Mucosa of stomach (tissue), 1 donor: ENCODE measurements around the gene KPNB1.
A peak's percentile ranks its signal among the peaks of the same experiment; 100 is the strongest.

ENCODE experiments used
- H3K27me3 ChIP-seq: one replicate; pipeline ENCODE4 v1.7.0; 2013; ENCODE audit warnings: mild to moderate bottlenecking, low read length; ENCODE audit not compliant: control insufficient read depth, insufficient read depth
- H3K36me3 ChIP-seq: one replicate; pipeline ENCODE4 v1.7.0; 2013; ENCODE audit warnings: low read length; ENCODE audit not compliant: control insufficient read depth, insufficient read depth
- H3K4me1 ChIP-seq: one replicate; pipeline ENCODE4 v1.7.0; 2013; ENCODE audit warnings: mild to moderate bottlenecking, low read length; ENCODE audit not compliant: control insufficient read depth, insufficient read depth
- H3K4me3 ChIP-seq: one replicate; pipeline ENCODE4 v1.7.0; 2013; ENCODE audit warnings: low read length
- H3K9ac ChIP-seq: one replicate; pipeline ENCODE4 v1.7.0; 2013; ENCODE audit warnings: mild to moderate bottlenecking, low read length, moderate library complexity
- H3K9me3 ChIP-seq: one replicate; pipeline ENCODE4 v1.7.0; 2013; ENCODE audit warnings: mild to moderate bottlenecking, low read length, moderate library complexity; ENCODE audit not compliant: control insufficient read depth
- donor health status: Pancreatic carcinoma.

The KPNB1 gene

GRCh38 chr17:47686276-47686635, 36.5 kb downstream of the KPNB1 start:
- Histone ChIP-seq H3K27me3 (no peaks in the 10 kb centered on the region), H3K4me3 (no peak overlapping the region), H3K4me1 (no peaks in the 10 kb centered on the region), H3K9ac (no peak overlapping the region), H3K9me3 (no peaks in the 10 kb centered on the region), H3K36me3 (no peaks in the 10 kb centered on the region)

- Histone ChIP-seq H3K4me3 (no peak overlapping the region), H3K9ac (no peak overlapping the region), H3K9me3 (no peaks in the 10 kb centered on the region), H3K36me3 (no peaks in the 10 kb centered on the region), H3K27me3 (no peaks in the 10 kb centered on the region), H3K4me1 (no peaks in the 10 kb centered on the region)
Measured at GRCh38 chr17:47686664-47687327, 37.1 kb downstream of the KPNB1 start.

DNA sequence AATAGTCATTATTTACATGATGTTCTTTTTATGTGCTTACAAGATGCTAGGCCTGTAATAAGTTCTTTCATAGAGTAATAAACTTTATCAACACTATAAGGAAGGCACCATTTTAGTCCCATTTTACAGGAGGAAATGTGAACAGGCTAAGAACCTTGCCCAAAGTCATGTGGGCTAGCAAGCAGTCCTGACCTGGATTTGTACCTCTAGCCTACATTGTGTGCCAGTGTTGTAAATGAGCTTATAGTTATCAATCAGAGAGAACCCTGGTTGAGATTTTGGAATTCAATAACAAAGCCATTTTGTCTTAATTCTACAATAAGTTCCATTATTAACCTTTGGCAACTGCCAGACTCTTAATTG, 37.6 kb downstream of the KPNB1 start:
- no peaks in the 10 kb centered on the region for H3K4me1 ChIP-seq
- no peak overlapping the region for H3K4me3 ChIP-seq
- H3K27me3 ChIP-seq, result peaks cover 5% of the 10 kb centered on the region
- H3K36me3 ChIP-seq, result no peaks in the 10 kb centered on the region
- H3K9me3 ChIP-seq, result no peaks in the 10 kb centered on the region
- no peak overlapping the region for H3K9ac ChIP-seq

DNA sequence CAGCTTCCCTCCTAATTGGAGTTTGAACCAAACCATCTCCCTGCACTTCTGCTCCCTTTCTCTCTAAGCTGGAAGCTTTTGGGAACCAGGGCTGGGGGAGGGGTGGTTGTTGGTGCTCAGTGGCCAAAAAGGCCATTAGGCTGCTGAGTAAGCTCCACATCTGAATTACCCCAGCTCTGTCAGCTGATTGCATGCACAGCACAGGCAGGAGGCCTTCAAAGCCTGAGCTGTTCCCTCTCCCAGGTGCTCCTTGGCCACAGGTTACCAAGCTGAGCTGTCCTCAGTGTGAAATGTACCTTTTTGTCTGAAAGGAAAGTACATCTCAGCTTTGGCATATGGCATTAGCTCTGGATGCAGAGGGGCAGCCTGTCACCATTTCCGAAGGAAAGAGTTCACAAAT, 38.0 kb downstream of the KPNB1 start:
- H3K9ac ChIP-seq, result no peak overlapping the region
- H3K4me1 ChIP-seq, result peaks cover 3% of the 10 kb centered on the region
- no peaks in the 10 kb centered on the region for H3K9me3 ChIP-seq
- peaks cover 8% of the 10 kb centered on the region for H3K27me3 ChIP-seq
- H3K36me3 ChIP-seq, result no peaks in the 10 kb centered on the region
- no peak overlapping the region for H3K4me3 ChIP-seq

DNA sequence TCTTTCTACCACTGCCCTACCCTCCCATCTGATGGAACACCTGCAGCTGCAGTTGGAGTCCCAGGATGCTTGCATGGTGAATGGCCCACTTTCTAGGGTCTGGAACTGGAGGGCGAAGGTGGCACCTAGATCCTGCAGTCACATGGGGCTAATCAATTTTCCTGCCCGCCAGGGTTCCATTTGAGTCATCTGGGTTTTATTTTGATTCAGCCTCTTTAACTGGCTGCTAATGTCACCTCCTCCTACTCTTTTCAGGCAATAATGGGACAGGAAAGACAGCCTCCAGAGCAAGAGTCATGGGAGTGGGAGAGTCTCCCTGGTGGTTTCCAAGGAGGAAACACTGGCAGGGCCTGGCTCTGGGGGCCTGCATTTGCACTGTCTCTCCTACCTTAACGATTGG, 40.4 kb downstream of the KPNB1 start:
- H3K36me3 ChIP-seq, result no peaks in the 10 kb centered on the region
- peaks cover 20% of the 10 kb centered on the region for H3K27me3 ChIP-seq
- H3K4me1 ChIP-seq, result peaks cover 11% of the 10 kb centered on the region
- no peak overlapping the region for H3K4me3 ChIP-seq
- no peaks in the 10 kb centered on the region for H3K9me3 ChIP-seq
- no peak overlapping the region for H3K9ac ChIP-seq

- H3K4me3 ChIP-seq, result no peak overlapping the region
- H3K9me3 ChIP-seq, result no peaks in the 10 kb centered on the region
- no peak overlapping the region for H3K9ac ChIP-seq
- H3K27me3 ChIP-seq, result peaks cover 27% of the 10 kb centered on the region
- peaks cover 11% of the 10 kb centered on the region for H3K4me1 ChIP-seq
- H3K36me3 ChIP-seq, result no peaks in the 10 kb centered on the region
Measured at GRCh38 chr17:47692137-47692894, 42.6 kb downstream of the KPNB1 start.

DNA sequence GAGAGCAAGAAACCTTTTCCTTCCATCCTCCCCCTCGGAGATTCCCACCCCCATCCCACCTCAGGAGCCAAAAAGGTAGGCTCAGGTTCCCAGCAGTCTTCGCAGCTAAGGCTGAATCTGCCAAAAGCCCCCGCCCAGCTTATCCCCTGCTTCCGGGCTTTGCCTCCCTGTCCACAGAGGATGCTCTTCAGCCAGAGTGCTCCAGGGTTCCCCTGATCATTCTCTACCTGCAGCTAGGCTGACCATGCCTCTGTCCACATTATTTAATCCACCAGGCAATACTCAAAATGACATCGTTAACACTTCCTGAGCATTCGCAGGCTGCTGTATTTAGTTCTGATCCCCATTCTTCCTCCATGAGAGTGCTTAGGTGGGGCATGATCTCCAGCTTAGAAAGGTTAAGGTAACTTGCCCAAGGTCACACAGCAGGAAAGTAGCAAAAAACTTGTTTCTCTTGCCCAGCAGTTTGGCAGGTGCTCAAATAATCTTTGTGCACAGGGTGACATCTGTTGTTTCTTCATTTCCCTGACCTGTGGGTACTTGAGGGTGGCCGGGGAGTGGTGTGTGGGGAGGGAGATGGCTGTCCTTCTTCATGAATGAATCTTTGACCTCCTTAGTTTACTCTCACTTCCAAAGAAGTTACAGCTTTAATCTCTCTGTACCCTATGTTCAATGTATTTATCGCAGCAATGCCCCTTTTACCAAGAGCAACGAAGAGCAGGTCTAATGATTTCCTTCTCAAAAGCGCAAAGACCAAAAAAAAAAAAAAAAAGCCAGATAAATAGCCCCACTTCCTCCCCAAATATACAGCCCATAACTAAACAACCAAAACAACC, 43.4 kb downstream of the KPNB1 start:
- H3K4me3 ChIP-seq, result no peak overlapping the region
- H3K36me3 ChIP-seq, result no peaks in the 10 kb centered on the region
- H3K4me1 ChIP-seq, result peaks cover 11% of the 10 kb centered on the region
- H3K9me3 ChIP-seq, result no peaks in the 10 kb centered on the region
- H3K27me3 ChIP-seq, result peaks cover 27% of the 10 kb centered on the region
- H3K9ac ChIP-seq, result no peak overlapping the region

- Histone ChIP-seq H3K4me1 (peaks cover 11% of the 10 kb centered on the region), H3K36me3 (no peaks in the 10 kb centered on the region), H3K27me3 (peaks cover 27% of the 10 kb centered on the region), H3K9ac (peak within 1 kb of the TSS; percentile 28), H3K4me3 (no peak within 1 kb of the TSS), H3K9me3 (no peaks in the 10 kb centered on the region)
Measured at GRCh38 chr17:47693731-47694580, 44.2 kb downstream of the KPNB1 start, which contains the start of gene TBKBP1. TBKBP1 (plus strand) TSS chr17:47694161; CDS start chr17:47696113, 1,952 bp downstream.

DNA sequence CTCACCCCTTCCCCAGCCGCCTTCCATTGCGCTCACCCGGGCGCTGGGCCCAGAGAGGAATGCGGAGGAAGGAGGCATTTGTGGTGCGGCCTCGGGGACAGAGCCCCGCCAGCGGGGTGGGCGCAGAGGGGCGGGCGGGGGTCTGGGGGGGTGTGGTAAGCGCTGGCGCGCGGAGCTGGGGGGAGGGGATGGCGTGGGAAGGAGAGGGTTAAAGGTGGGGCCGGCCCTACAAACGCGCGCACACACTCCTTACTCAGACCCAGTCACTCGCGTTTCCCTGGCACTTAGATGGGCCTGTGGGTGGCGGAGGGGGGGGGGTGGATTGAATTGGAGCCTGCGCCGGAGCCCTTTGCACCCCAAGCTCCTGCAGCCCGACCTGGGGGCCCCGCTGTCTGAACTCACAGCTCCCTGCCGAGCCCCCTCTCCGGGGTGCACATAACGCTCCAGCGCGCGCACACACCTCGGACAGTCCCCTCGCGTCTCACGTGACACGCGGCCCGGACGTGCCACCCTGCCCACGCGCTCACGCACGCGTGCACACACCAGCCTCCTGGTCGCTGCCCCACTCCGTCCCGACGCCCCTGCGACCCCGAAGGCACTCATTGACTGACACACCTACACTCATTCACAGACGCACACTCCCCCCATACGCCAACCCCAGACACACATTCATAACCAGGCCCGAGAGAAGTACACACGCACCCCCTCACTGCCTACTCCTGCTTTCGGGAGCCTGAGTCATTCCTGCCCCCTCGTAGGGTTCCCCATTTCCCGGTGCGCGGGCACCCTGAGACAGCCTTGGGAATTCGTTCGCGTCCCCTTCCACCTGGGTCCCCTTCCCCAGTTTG, 45.1 kb downstream of the KPNB1 start:
- Histone ChIP-seq H3K27me3 (peaks cover 27% of the 10 kb centered on the region), H3K9ac (peak overlapping the region; percentile 53), H3K4me3 (no peak overlapping the region), H3K36me3 (no peaks in the 10 kb centered on the region), H3K9me3 (no peaks in the 10 kb centered on the region), H3K4me1 (peaks cover 11% of the 10 kb centered on the region)

GRCh38 chr17:47695429-47696376, 46.0 kb downstream of the KPNB1 start:
- H3K9ac ChIP-seq, result peak overlapping the region; percentile 53
- H3K9me3 ChIP-seq, result no peaks in the 10 kb centered on the region
- no peak overlapping the region for H3K4me3 ChIP-seq
- H3K36me3 ChIP-seq, result no peaks in the 10 kb centered on the region
- H3K4me1 ChIP-seq, result peaks cover 11% of the 10 kb centered on the region
- H3K27me3 ChIP-seq, result peaks cover 27% of the 10 kb centered on the region
